ENCODE results near the gene NDUFS2. TPM values are rescaled to one million over a fixed set of nuclear protein-coding genes. Genes with fewer than 3 reads are reported as not detected.
A peak's percentile ranks its signal among the peaks of the same experiment; 100 is the strongest.

Gene NDUFS2
- total RNA-seq, 1 donor from 2014 or later, result 66.3 TPM

DNA sequence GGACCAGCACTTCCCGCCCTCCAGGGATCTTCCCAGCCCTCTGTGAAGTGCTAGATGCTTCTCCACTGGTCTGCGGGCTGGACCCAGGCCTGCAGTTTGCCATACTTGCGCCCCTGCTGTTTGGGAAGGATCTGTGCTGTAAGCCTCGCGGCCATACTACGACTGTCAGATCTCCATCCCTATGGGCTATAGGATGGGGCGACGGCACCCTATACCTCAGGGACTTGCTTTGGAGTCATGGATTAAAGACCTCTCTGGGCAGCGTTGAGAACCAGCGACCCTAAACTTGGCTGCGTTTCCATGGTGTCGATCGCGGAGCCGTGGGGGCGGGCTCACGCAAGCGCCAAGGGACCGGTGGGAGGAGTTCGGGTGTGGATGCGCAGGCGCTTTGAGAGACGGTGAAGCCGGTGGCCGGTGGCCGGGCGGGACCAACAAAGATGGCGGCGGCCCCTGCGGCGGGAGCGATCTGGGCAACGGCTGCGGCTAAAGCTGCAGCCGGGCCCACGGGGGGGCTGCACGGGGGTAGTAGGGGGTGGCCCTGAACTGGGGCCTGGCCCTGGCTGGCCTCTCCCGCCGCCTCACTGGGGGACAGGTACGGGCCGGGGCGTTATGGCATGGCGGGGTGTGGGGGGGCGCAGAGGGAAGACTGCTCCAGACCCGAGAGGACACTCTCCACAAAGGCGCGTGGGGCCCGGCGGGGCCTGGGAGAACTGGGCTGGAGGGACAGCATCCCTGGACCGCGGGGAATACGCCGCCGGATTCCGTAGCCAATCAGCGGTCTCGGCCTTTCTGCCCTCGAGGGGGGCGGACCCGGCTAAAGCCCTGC lies 42.9 kb upstream of the NDUFS2 start, which contains the start of gene USP21:
TSS of gene USP21 (plus strand) at position 414 of the 826 bp plus-strand sequence. CDS start 1,141 bp downstream, outside the sequence.
- intact Hi-C loops (cut with DNase I), result no loop called here
- Histone ChIP-seq H3K4me3 (peak within 1 kb of the TSS; percentile 98), H3K27ac (peak within 1 kb of the TSS; percentile 88), H3K4me1 (peaks cover 43% of the 10 kb centered on the region), H3K9me3 (no peaks in the 10 kb centered on the region), H3K36me3 (peaks cover 53% of the 10 kb centered on the region), H3K27me3 (ENCODE audit: low read depth) (no peaks in the 10 kb centered on the region)
- ATAC-seq, result peak; percentile 95 to 98
- TF ChIP-seq, protein P1, sequence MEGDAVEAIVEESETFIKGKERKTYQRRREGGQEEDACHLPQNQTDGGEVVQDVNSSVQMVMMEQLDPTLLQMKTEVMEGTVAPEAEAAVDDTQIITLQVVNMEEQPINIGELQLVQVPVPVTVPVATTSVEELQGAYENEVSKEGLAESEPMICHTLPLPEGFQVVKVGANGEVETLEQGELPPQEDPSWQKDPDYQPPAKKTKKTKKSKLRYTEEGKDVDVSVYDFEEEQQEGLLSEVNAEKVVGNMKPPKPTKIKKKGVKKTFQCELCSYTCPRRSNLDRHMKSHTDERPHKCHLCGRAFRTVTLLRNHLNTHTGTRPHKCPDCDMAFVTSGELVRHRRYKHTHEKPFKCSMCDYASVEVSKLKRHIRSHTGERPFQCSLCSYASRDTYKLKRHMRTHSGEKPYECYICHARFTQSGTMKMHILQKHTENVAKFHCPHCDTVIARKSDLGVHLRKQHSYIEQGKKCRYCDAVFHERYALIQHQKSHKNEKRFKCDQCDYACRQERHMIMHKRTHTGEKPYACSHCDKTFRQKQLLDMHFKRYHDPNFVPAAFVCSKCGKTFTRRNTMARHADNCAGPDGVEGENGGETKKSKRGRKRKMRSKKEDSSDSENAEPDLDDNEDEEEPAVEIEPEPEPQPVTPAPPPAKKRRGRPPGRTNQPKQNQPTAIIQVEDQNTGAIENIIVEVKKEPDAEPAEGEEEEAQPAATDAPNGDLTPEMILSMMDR (IDR thresholded peaks at IDR 0.05), result peak; percentile 9
- peak; percentile 94 for DNase-seq

DNA sequence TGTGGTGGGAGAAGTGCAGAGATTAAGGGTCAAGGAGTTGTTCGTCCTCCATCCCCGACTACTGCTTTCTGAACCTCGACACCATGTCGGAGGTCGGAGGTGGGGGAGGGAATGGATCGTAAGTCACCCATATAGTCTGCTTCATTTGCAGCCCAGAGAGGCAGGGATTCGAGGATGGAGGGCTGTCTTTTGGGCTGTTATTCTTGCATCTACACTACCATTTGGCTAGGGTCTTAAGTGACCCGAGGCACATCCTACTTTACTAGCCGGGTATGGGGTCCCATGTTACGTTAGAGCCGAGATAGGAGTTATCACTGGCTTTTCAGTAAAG lies 42.3 kb upstream of the NDUFS2 start:
- intact Hi-C loops (cut with DNase I), result no loop called here
- ATAC-seq, result no peak
- no peak for DNase-seq
- Histone ChIP-seq H3K4me1 (peaks cover 39% of the 10 kb centered on the region), H3K36me3 (peaks cover 58% of the 10 kb centered on the region), H3K4me3 (peak overlapping the region; percentile 98), H3K27me3 (ENCODE audit: low read depth) (no peaks in the 10 kb centered on the region), H3K27ac (peak overlapping the region; percentile 88), H3K9me3 (no peaks in the 10 kb centered on the region)
- TF ChIP-seq, protein P1 (IDR thresholded peaks at IDR 0.05), result no peak

DNA sequence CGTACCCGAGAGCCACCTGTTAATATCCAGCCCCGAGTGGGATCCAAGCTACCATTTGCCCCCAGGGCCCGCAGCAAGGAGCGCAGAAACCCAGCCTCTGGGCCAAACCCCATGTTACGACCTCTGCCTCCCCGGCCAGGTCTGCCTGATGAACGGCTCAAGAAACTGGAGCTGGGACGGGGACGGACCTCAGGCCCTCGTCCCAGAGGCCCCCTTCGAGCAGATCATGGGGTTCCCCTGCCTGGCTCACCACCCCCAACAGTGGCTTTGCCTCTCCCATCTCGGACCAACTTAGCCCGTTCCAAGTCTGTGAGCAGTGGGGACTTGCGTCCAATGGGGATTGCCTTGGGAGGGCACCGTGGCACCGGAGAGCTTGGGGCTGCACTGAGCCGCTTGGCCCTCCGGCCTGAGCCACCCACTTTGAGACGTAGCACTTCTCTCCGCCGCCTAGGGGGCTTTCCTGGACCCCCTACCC lies 41.5 kb upstream of the NDUFS2 start:
- DNase-seq (no peak), ATAC-seq (no peak)
- Histone ChIP-seq H3K4me3 (peak overlapping the region; percentile 98), H3K36me3 (peaks cover 58% of the 10 kb centered on the region), H3K9me3 (no peaks in the 10 kb centered on the region), H3K27me3 (ENCODE audit: low read depth) (no peaks in the 10 kb centered on the region), H3K27ac (no peak overlapping the region), H3K4me1 (peaks cover 44% of the 10 kb centered on the region)
- TF ChIP-seq, protein P1 (IDR thresholded peaks at IDR 0.05), result no peak
- intact Hi-C loops (cut with DNase I), result no loop called here

DNA sequence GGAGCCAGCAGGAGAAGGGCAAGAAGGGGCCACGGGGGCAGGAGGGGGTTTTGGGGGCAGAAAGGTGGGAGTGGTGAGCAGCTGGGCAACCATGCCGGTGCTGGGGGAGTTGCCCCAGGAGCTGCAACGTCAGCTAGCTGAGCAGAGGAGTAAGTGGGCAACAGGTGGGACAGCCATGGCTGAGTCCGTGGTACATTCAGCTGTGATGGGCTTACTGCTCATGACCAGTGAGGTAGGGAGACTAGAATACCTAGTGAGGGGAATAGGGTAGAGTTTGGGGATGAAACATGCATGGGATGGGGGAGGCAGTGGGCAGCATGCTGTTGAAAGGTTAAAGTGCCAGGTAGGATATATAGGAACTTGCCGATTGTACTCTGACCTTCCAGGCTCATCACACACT lies 40.5 kb upstream of the NDUFS2 start:
- ATAC-seq, result no peak
- Histone ChIP-seq H3K4me3 (no peak overlapping the region), H3K27ac (no peak overlapping the region), H3K4me1 (peaks cover 44% of the 10 kb centered on the region), H3K9me3 (no peaks in the 10 kb centered on the region), H3K36me3 (peaks cover 57% of the 10 kb centered on the region), H3K27me3 (ENCODE audit: low read depth) (no peaks in the 10 kb centered on the region)
- DNase-seq, result no peak
- TF ChIP-seq, protein P1 (IDR thresholded peaks at IDR 0.05), result no peak
- intact Hi-C loops (cut with DNase I), result no loop called here

DNA sequence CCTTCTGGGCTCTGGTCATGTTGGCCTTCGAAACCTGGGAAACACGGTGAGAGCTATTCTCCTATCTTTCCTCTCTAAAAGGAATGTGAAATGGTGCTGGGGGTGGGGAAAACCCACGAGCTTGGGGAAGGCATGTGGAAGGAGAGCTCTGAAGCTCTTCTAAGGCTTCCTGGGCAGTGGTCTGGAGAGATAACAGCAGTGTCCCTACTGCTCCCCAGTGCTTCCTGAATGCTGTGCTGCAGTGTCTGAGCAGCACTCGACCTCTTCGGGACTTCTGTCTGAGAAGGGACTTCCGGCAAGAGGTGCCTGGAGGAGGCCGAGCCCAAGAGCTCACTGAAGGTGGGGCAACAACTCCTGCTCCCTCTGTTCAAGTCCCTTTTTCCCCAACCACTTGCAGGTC lies 40.1 kb upstream of the NDUFS2 start:
- Histone ChIP-seq H3K4me1 (peaks cover 48% of the 10 kb centered on the region), H3K27me3 (ENCODE audit: low read depth) (no peaks in the 10 kb centered on the region), H3K27ac (no peak overlapping the region), H3K9me3 (no peaks in the 10 kb centered on the region), H3K36me3 (peaks cover 53% of the 10 kb centered on the region), H3K4me3 (no peak overlapping the region)
- intact Hi-C loops (cut with DNase I), result no loop called here
- no peak for DNase-seq
- TF ChIP-seq, protein P1 (IDR thresholded peaks at IDR 0.05), result no peak
- no peak for ATAC-seq
